OCI-LY7 (cell line): ENCODE data around the gene DDX50. TPM values are rescaled to one million over a fixed set of nuclear protein-coding genes. Genes with fewer than 3 reads are reported as not detected.
A peak's percentile ranks its signal among the peaks of the same experiment; 100 is the strongest.

Experiments used
- BruUV-seq: library from RNA; stranded (reverse); fragments of 400-500 nt; replicated peaks from 2 replicates; lab custom pipeline; 2021; lab: Mats Ljungman, UMichigan
- CTCF ChIA-PET: fragments of 300-600 bp; sonication (Branson Sonifier 250); formaldehyde crosslinking; loops from one replicate; lab custom pipeline; 2022; ENCODE audit warnings: antibody characterized with exemption; ENCODE audit not compliant: unreplicated experiment; lab: Charles Lee
- POLR2A ChIA-PET: fragments of 300-600 bp; sonication (Branson Sonifier 250); formaldehyde crosslinking; loops from one replicate; lab custom pipeline; 2022; ENCODE audit warnings: antibody characterized with exemption; lab: Charles Lee
- DNase-seq: peaks from one replicate; pipeline ENCODE4 v3.0.0-alpha.2; 2015; ENCODE audit warnings: low spot score
- H2AFZ ChIP-seq: fragments of 200-600 bp; sonication (generic), shearing (Covaris generic); 2 replicates; pipeline ENCODE4 v1.6.1; 2014; ENCODE audit warnings: mild to moderate bottlenecking, antibody characterized with exemption, low read length, moderate library complexity
- H3K27ac ChIP-seq: fragments of 200-600 bp; sonication (generic); 2 replicates; pipeline ENCODE4 v1.5.1; 2014; ENCODE audit warnings: mixed run types, low read depth, mild to moderate bottlenecking, moderate library complexity, low read length, inconsistent platforms; ENCODE audit not compliant: poor library complexity, severe bottlenecking
- H3K36me3 ChIP-seq: fragments of 200-600 bp; sonication (generic); 2 replicates; pipeline ENCODE4 v1.6.1; 2014; ENCODE audit warnings: mild to moderate bottlenecking, antibody characterized with exemption, low read length, moderate library complexity, mixed read lengths; ENCODE audit not compliant: insufficient read depth
- H3K4me1 ChIP-seq: fragments of 200-600 bp; sonication (generic); 2 replicates; pipeline ENCODE4 v1.5.1; 2014; ENCODE audit warnings: mild to moderate bottlenecking, low read length; ENCODE audit not compliant: insufficient read depth, poor library complexity, severe bottlenecking
- H3K4me2 ChIP-seq: fragments of 200-600 bp; sonication (generic); 2 replicates; pipeline ENCODE4 v1.6.1; 2014; ENCODE audit warnings: mild to moderate bottlenecking, low read length
- H3K4me3 ChIP-seq: fragments of 200-600 bp; sonication (generic); 2 replicates; pipeline ENCODE4 v1.5.1; 2014; ENCODE audit warnings: mild to moderate bottlenecking, low read depth, low read length; ENCODE audit not compliant: poor library complexity, severe bottlenecking
- H3K79me2 ChIP-seq: fragments of 200-600 bp; sonication (generic); 2 replicates; pipeline ENCODE4 v1.6.1; 2016; ENCODE audit warnings: low read depth, mild to moderate bottlenecking, low read length, moderate library complexity, mixed read lengths; ENCODE audit not compliant: insufficient read depth
- H3K9me2 ChIP-seq: fragments of 200-600 bp; sonication (generic); 2 replicates; pipeline ENCODE4 v1.6.1; 2016; ENCODE audit warnings: mild to moderate bottlenecking, low read length, mixed read lengths; ENCODE audit not compliant: insufficient read depth
- H3K9me3 ChIP-seq: fragments of 200-600 bp; sonication (generic); 2 replicates; pipeline ENCODE4 v1.6.1; 2014; ENCODE audit warnings: mild to moderate bottlenecking, mixed run types, low read length, mixed read lengths
- H4K20me1 ChIP-seq: fragments of 200-600 bp; sonication (generic); 2 replicates; pipeline ENCODE4 v1.6.1; 2014; ENCODE audit warnings: mild to moderate bottlenecking, antibody characterized with exemption, low read length, moderate library complexity, mixed read lengths; ENCODE audit not compliant: insufficient read depth
- EZH2phosphoT487 ChIP-seq: fragments of 200-600 bp; sonication (generic); IDR thresholded peaks from 2 replicates; pipeline ENCODE4 v1.6.1; 2018; ENCODE audit warnings: low read depth, borderline replicate concordance, mild to moderate bottlenecking, mixed run types, antibody characterized with exemption, low read length, moderate library complexity, mixed read lengths
- intact Hi-C: fragments of 100-400 bp; cut with micrococcal nuclease; formaldehyde crosslinking; loops from one replicate; pipeline ENCODE4 v1.10.0; 2022; ENCODE audit not compliant: unreplicated experiment
- total RNA-seq, 2 experiments: library from RNA; depleted of rRNA in 1 of 2; stranded (reverse); fragments of >200 nt in 1 of 2; shearing (Covaris generic) in 1 of 2; gene quantifications; 2 replicates each; pipeline ENCODE4 v1.2.3, GENCODE V29; 2014 to 2022
- TF ChIP-seq, protein P1 (sequence below): fragments of 200-600 bp; sonication (generic); conservative IDR thresholded peaks from 2 replicates; pipeline ENCODE4 v1.5.1; 2014; ENCODE audit warnings: mild to moderate bottlenecking, antibody characterized with exemption, low read length, moderate library complexity, mixed read lengths

The DDX50 gene
- total RNA-seq, 2 experiments from 2014 or later: 31.1 to 49.1 TPM

DNA sequence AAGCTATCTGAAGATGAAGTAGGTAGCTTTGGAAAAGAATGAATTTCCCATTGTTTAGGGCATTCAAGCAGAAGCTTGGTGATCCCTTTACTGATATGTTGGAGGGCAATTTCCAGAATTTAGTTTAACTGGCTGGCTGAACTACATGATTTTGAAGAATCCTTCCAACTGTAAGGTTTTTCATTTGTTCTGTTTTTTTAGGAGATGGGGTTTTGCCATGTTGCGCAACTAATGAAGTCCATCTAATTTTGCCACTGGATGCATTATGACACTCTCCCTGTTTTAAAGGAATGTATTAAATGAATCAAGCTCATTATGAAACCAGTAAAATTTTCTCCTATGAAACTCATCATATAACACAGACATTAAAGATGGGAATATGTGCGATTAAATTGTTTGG lies 6.1 kb upstream of the DDX50 start:
- H3K79me2 ChIP-seq: no peaks in the 10 kb centered on the region
- H4K20me1 ChIP-seq: no peaks in the 10 kb centered on the region
- no peak overlapping the region for H3K4me3 ChIP-seq
- H3K27ac ChIP-seq: no peak overlapping the region
- DNase-seq: no peak
- H3K9me2 ChIP-seq: no peaks in the 10 kb centered on the region
- ChIA-PET POLR2A (interaction anchor here (0.6 to 1.4 kb wide), 4 partner anchors 11 to 86 kb away, joined by 3 to 6 read pairs (median 3); no protein-coding TSS in a partner anchor), CTCF (no interaction called here)
- no TSS peak for BruUV-seq
- intact Hi-C loops: loop anchor here (5.0 kb wide), 2 partner anchors 113 to 1108 kb away; no protein-coding TSS in a partner anchor
- H3K4me1 ChIP-seq: no peaks in the 10 kb centered on the region
- no peaks in the 10 kb centered on the region for H3K36me3 ChIP-seq
- H2AFZ ChIP-seq: no peak overlapping the region
- TF ChIP-seq, protein P1, sequence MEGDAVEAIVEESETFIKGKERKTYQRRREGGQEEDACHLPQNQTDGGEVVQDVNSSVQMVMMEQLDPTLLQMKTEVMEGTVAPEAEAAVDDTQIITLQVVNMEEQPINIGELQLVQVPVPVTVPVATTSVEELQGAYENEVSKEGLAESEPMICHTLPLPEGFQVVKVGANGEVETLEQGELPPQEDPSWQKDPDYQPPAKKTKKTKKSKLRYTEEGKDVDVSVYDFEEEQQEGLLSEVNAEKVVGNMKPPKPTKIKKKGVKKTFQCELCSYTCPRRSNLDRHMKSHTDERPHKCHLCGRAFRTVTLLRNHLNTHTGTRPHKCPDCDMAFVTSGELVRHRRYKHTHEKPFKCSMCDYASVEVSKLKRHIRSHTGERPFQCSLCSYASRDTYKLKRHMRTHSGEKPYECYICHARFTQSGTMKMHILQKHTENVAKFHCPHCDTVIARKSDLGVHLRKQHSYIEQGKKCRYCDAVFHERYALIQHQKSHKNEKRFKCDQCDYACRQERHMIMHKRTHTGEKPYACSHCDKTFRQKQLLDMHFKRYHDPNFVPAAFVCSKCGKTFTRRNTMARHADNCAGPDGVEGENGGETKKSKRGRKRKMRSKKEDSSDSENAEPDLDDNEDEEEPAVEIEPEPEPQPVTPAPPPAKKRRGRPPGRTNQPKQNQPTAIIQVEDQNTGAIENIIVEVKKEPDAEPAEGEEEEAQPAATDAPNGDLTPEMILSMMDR: no peak
- no peak for TF ChIP-seq EZH2phosphoT487
- no peak overlapping the region for H3K4me2 ChIP-seq
- peaks cover 1% of the 10 kb centered on the region; the same call in 1 of the 2 replicates for H3K9me3 ChIP-seq

GRCh38 chr10:68897336-68897741 lies 3.8 kb upstream of the DDX50 start:
- ChIA-PET POLR2A (interaction anchor here (0.6 kb wide), 1 partner anchor 669 kb away, joined by 3 read pairs; no protein-coding TSS in a partner anchor), CTCF (no interaction called here)
- Histone ChIP-seq H2AFZ (no peak overlapping the region), H3K4me1 (peaks cover 10% of the 10 kb centered on the region), H3K4me3 (no peak overlapping the region), H3K27ac (no peak overlapping the region), H3K9me2 (no peaks in the 10 kb centered on the region), H3K36me3 (no peaks in the 10 kb centered on the region; the same call in 1 of the 2 replicates), H4K20me1 (no peaks in the 10 kb centered on the region), H3K4me2 (no peak overlapping the region), H3K79me2 (peaks cover 10% of the 10 kb centered on the region), H3K9me3 (peaks cover 8% of the 10 kb centered on the region; the same call in 1 of the 2 replicates)
- no TSS peak for BruUV-seq
- TF ChIP-seq EZH2phosphoT487: no peak
- TF ChIP-seq, protein P1: peak; percentile 76
- intact Hi-C loops: loop anchor here (2.0 to 5.0 kb wide), 4 partner anchors 115 to 1110 kb away; no protein-coding TSS in a partner anchor
- peak; percentile 58 for DNase-seq

DNA sequence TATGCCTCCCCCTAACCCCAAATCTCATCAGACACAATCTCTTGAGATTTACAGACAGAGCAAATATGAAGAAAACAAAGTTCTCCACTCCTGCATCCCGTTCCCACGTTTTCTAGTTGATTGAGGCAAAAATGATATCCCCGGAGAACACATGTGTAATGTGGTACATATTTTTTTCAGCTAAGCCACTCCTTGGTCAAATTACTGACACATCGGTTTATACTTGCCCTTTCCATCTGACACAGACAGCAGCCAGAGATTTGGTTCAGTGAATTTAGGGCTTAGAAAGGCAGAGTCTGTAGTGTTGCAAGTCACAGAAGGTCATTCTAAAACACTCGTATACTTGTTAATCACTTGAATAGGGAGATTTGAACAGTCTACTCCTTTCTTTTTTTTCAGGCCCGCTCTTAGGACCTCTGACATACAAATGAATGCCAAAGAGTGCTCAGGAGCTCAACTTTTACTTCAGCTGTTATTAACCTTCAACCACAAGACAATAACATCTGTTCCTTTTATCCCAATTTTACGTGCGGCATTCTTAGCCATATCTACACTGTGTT lies 1.8 kb upstream of the DDX50 start:
- ChIA-PET CTCF (no interaction called here), POLR2A (interaction anchor here (0.6 to 2.0 kb wide), 2 partner anchors 20 to 381 kb away, joined by 3 to 6 read pairs; no protein-coding TSS in a partner anchor)
- BruUV-seq: no TSS peak
- Histone ChIP-seq H4K20me1 (no peaks in the 10 kb centered on the region), H3K4me3 (no peak overlapping the region), H3K36me3 (peaks cover 6% of the 10 kb centered on the region), H3K79me2 (peaks cover 23% of the 10 kb centered on the region), H2AFZ (no peak overlapping the region), H3K4me1 (peaks cover 19% of the 10 kb centered on the region), H3K9me2 (no peaks in the 10 kb centered on the region), H3K27ac (no peak overlapping the region), H3K9me3 (peaks cover 8% of the 10 kb centered on the region; the same call in 1 of the 2 replicates), H3K4me2 (no peak overlapping the region)
- intact Hi-C loops: loop anchor here (5.0 kb wide), 2 partner anchors 117 to 1112 kb away; no protein-coding TSS in a partner anchor
- TF ChIP-seq, protein P1: no peak
- no peak for TF ChIP-seq EZH2phosphoT487
- no peak for DNase-seq
